Upper lobe of right lung (tissue), 1 donor: Measurements from ENCODE around the gene HIVEP3. TPM values are rescaled to one million over a fixed set of nuclear protein-coding genes. Genes with fewer than 3 reads are reported as not detected.
A peak's percentile ranks its signal among the peaks of the same experiment; 100 is the strongest.

Source experiments
- ATAC-seq: fragments of 200-7000 bp; cut with Tn5 transposase; one replicate; pipeline ENCODE4 v1.9.1; 2020; ENCODE audit warnings: mild to moderate bottlenecking, moderate library complexity
- DNase-seq: peaks from one replicate; pipeline ENCODE4 v3.0.0-alpha.2; 2020
- H3K27ac ChIP-seq: fragments of 200-600 bp; one replicate; pipeline ENCODE4 v1.8.0; 2022
- H3K27me3 ChIP-seq: fragments of 200-600 bp; one replicate; pipeline ENCODE4 v1.8.0; 2022; ENCODE audit warnings: mild to moderate bottlenecking
- H3K36me3 ChIP-seq: fragments of 200-600 bp; one replicate; pipeline ENCODE4 v1.8.0; 2022
- H3K4me1 ChIP-seq: fragments of 200-600 bp; one replicate; pipeline ENCODE4 v1.8.0; 2022
- H3K4me3 ChIP-seq: fragments of 200-600 bp; one replicate; pipeline ENCODE4 v1.8.0; 2022; ENCODE audit warnings: mild to moderate bottlenecking
- H3K9me3 ChIP-seq: fragments of 200-600 bp; one replicate; pipeline ENCODE4 v1.8.0; 2022
- CTCF ChIP-seq: fragments of 200-600 bp; IDR thresholded peaks from one replicate; pipeline ENCODE4 v1.8.0; 2022; ENCODE audit warnings: antibody characterized with exemption
- intact Hi-C: fragments of 100-400 bp; cut with DNase I; formaldehyde crosslinking; loops from one replicate; pipeline ENCODE4 v1.11.0; 2022
- total RNA-seq: library from RNA; stranded (reverse); fragmentation: NEBNext Ultra II Directional; extraction: Animal tissue kit (Norgen Biotek cat#: 25700); gene quantifications from one replicate; pipeline ENCODE4 v1.2.1, GENCODE V29; 2021
- donor health status: DM: no; HTN: yes; CAD: no; lungs with severe emphysema.

Gene HIVEP3
- total RNA-seq, 1 donor from 2014 or later, result 16.6 TPM

- Histone ChIP-seq H3K27me3 (no peaks in the 10 kb centered on the region), H3K4me1 (no peaks in the 10 kb centered on the region), H3K27ac (no peak overlapping the region), H3K4me3 (no peak overlapping the region), H3K9me3 (no peaks in the 10 kb centered on the region), H3K36me3 (no peaks in the 10 kb centered on the region)
- intact Hi-C loops, result no loop called here
- ATAC-seq, result no peak
- no peak for TF ChIP-seq CTCF
- no peak for DNase-seq
These were observed 394.6 kb downstream of the HIVEP3 start for GRCh38 chr1:41523949-41524675.

- intact Hi-C loops, result no loop called here
- Histone ChIP-seq H3K36me3 (no peaks in the 10 kb centered on the region), H3K27me3 (no peaks in the 10 kb centered on the region), H3K27ac (no peak overlapping the region), H3K9me3 (no peaks in the 10 kb centered on the region), H3K4me3 (no peak overlapping the region), H3K4me1 (no peaks in the 10 kb centered on the region)
- DNase-seq, result no peak
- ATAC-seq, result no peak
- no peak for TF ChIP-seq CTCF
These were observed 395.7 kb downstream of the HIVEP3 start for GRCh38 chr1:41523071-41523470.

GRCh38 chr1:41521766-41522165, 397.0 kb downstream of the HIVEP3 start:
- Histone ChIP-seq H3K4me3 (no peak overlapping the region), H3K36me3 (no peaks in the 10 kb centered on the region), H3K27ac (no peak overlapping the region), H3K9me3 (no peaks in the 10 kb centered on the region), H3K4me1 (no peaks in the 10 kb centered on the region), H3K27me3 (no peaks in the 10 kb centered on the region)
- no peak for TF ChIP-seq CTCF
- DNase-seq (no peak), ATAC-seq (no peak)
- intact Hi-C loops, result no loop called here

GRCh38 chr1:41520951-41521752, 397.6 kb downstream of the HIVEP3 start:
- Histone ChIP-seq H3K27me3 (no peaks in the 10 kb centered on the region), H3K4me1 (peaks cover 6% of the 10 kb centered on the region), H3K36me3 (no peaks in the 10 kb centered on the region), H3K9me3 (no peaks in the 10 kb centered on the region), H3K27ac (no peak overlapping the region), H3K4me3 (no peak overlapping the region)
- no peak for DNase-seq
- ATAC-seq, result peak; percentile 43
- no peak for TF ChIP-seq CTCF
- intact Hi-C loops, result no loop called here

- Histone ChIP-seq H3K27me3 (no peaks in the 10 kb centered on the region), H3K4me3 (no peak overlapping the region), H3K4me1 (peaks cover 19% of the 10 kb centered on the region), H3K9me3 (no peaks in the 10 kb centered on the region), H3K27ac (no peak overlapping the region), H3K36me3 (no peaks in the 10 kb centered on the region)
- no peak for DNase-seq
- intact Hi-C loops, result no loop called here
- no peak for ATAC-seq
- no peak for TF ChIP-seq CTCF
These were observed 399.1 kb downstream of the HIVEP3 start for GRCh38 chr1:41519667-41520066.
